Peyer's patch (tissue), 4 donors: ENCODE data around the gene CREG1.

Experiments
- POLR2A ChIP-seq, 2 donors: fragments of 450-650 bp; IDR thresholded peaks; one replicate each; pipeline ENCODE4 v1.5.1; 2017; ENCODE audit warnings: antibody characterized with exemption in 2 of 2, mild to moderate bottlenecking in 2 of 2, moderate library complexity in 2 of 2
- TF ChIP-seq, protein P1 (sequence below), 6 experiments: fragments of 450-650 bp in 4 of 6; fragments of 200-600 bp in 2 of 6; sonication (generic) in 1 of 6; IDR thresholded peaks; one replicate each; pipeline ENCODE4 v1.5.1; 2017 to 2019; ENCODE audit warnings: antibody characterized with exemption in 6 of 6, mild to moderate bottlenecking in 3 of 6, moderate library complexity in 1 of 6

- TF ChIP-seq POLR2A (IDR thresholded peaks at IDR 0.05) = no peak
- TF ChIP-seq, protein P1, sequence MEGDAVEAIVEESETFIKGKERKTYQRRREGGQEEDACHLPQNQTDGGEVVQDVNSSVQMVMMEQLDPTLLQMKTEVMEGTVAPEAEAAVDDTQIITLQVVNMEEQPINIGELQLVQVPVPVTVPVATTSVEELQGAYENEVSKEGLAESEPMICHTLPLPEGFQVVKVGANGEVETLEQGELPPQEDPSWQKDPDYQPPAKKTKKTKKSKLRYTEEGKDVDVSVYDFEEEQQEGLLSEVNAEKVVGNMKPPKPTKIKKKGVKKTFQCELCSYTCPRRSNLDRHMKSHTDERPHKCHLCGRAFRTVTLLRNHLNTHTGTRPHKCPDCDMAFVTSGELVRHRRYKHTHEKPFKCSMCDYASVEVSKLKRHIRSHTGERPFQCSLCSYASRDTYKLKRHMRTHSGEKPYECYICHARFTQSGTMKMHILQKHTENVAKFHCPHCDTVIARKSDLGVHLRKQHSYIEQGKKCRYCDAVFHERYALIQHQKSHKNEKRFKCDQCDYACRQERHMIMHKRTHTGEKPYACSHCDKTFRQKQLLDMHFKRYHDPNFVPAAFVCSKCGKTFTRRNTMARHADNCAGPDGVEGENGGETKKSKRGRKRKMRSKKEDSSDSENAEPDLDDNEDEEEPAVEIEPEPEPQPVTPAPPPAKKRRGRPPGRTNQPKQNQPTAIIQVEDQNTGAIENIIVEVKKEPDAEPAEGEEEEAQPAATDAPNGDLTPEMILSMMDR (IDR thresholded peaks at IDR 0.05) = no peak
Measured at GRCh38 chr1:167491586-167492461, 61.7 kb downstream of the CREG1 start.
